Left ventricle myocardium inferior (tissue), 1 donor: Measurements from ENCODE around the gene SLC30A3. TPM values are rescaled to one million over a fixed set of nuclear protein-coding genes. Genes with fewer than 3 reads are reported as not detected.
"Not testable (repeated sequence)": the region's sequence is repeated elsewhere in the genome, so short reads cannot be mapped to it uniquely, and the experiment has no call there.

Source experiments
- DNase-seq: peaks from one replicate; pipeline ENCODE4 v3.0.0-alpha.2; 2020
- H3K27ac ChIP-seq: fragments of 200-600 bp; replicated peaks from 2 replicates; pipeline ENCODE4 v1.8.0; 2021
- H3K27me3 ChIP-seq: fragments of 200-600 bp; 2 replicates; pipeline ENCODE4 v1.8.0; 2021; ENCODE audit warnings: low read depth
- H3K36me3 ChIP-seq: fragments of 200-600 bp; 2 replicates; pipeline ENCODE4 v1.8.0; 2021
- H3K4me1 ChIP-seq: fragments of 200-600 bp; 2 replicates; pipeline ENCODE4 v1.8.0; 2021
- H3K4me3 ChIP-seq: fragments of 200-600 bp; 2 replicates; pipeline ENCODE4 v1.8.0; 2021; ENCODE audit warnings: mild to moderate bottlenecking, moderate library complexity
- H3K9me3 ChIP-seq: fragments of 200-600 bp; replicated peaks from 2 replicates; pipeline ENCODE4 v1.8.0; 2021
- CTCF ChIP-seq: fragments of 200-600 bp; IDR thresholded peaks from 2 replicates; pipeline ENCODE4 v1.8.0; 2021; ENCODE audit warnings: antibody characterized with exemption, mild to moderate bottlenecking, borderline replicate concordance
- intact Hi-C: fragments of 100-400 bp; cut with micrococcal nuclease; formaldehyde crosslinking; loops from one replicate; pipeline ENCODE4 v1.11.0; 2022
- total RNA-seq: library from RNA; stranded (reverse); fragmentation: NEBNext Ultra II Directional; extraction: Animal tissue kit (Norgen Biotek cat#: 25700); gene quantifications from one replicate; pipeline ENCODE4 v1.2.1, GENCODE V29; 2021
- donor health status: DM: no; HTN: yes; CAD: no; lungs with severe emphysema.

Gene SLC30A3
- total RNA-seq, 1 donor from 2014 or later = 5.9 TPM

GRCh38 chr2:27270131-27270530 is 7.3 kb upstream of the SLC30A3 start:
- TF ChIP-seq CTCF = no peak
- intact Hi-C loops = no loop called here
- peaks cover 35% of the 10 kb centered on the region for H3K27me3 ChIP-seq
- no peak overlapping the region for H3K4me3 ChIP-seq
- peak overlapping the region; percentile 86 for H3K27ac ChIP-seq
- no peaks in the 10 kb centered on the region for H3K9me3 ChIP-seq
- no peaks in the 10 kb centered on the region for H3K36me3 ChIP-seq
- no peak for DNase-seq
- H3K4me1 ChIP-seq = peaks cover 53% of the 10 kb centered on the region

GRCh38 chr2:27268296-27268695 is 5.4 kb upstream of the SLC30A3 start:
- H3K9me3 ChIP-seq, intact Hi-C loops, H3K4me3 ChIP-seq, H3K27ac ChIP-seq, H3K36me3 ChIP-seq, DNase-seq: not testable (repeated sequence)
- peaks cover 59% of the 10 kb centered on the region for H3K4me1 ChIP-seq
- peaks cover 53% of the 10 kb centered on the region for H3K27me3 ChIP-seq

GRCh38 chr2:27265536-27265870 is 2.7 kb upstream of the SLC30A3 start:
- Histone ChIP-seq H3K36me3 (no peaks in the 10 kb centered on the region), H3K27me3 (peaks cover 81% of the 10 kb centered on the region), H3K27ac (peak overlapping the region; percentile 68), H3K4me3 (peak overlapping the region; percentile 78), H3K9me3 (no peaks in the 10 kb centered on the region), H3K4me1 (peaks cover 51% of the 10 kb centered on the region)
- no peak for TF ChIP-seq CTCF
- intact Hi-C loops = no loop called here
- DNase-seq = no peak

GRCh38 chr2:27264753-27265535 is 2.1 kb upstream of the SLC30A3 start:
- Histone ChIP-seq H3K36me3 (no peaks in the 10 kb centered on the region), H3K27me3 (peaks cover 87% of the 10 kb centered on the region), H3K4me3 (peak overlapping the region; percentile 78), H3K9me3 (no peaks in the 10 kb centered on the region), H3K27ac (peak overlapping the region; percentile 68), H3K4me1 (peaks cover 48% of the 10 kb centered on the region)
- peak; percentile 66 for DNase-seq
- intact Hi-C loops = no loop called here
- TF ChIP-seq CTCF = peak; percentile 60

- no peaks in the 10 kb centered on the region for H3K9me3 ChIP-seq
- H3K27ac ChIP-seq = peak overlapping the region; percentile 68
- H3K36me3 ChIP-seq = no peaks in the 10 kb centered on the region
- peaks cover 48% of the 10 kb centered on the region for H3K4me1 ChIP-seq
- peak overlapping the region; percentile 78 for H3K4me3 ChIP-seq
- H3K27me3 ChIP-seq = peaks cover 93% of the 10 kb centered on the region
- intact Hi-C loops = no loop called here
- no peak for DNase-seq
- TF ChIP-seq CTCF = no peak
Measured at GRCh38 chr2:27264253-27264752, 1.5 kb upstream of the SLC30A3 start.
